Sigmoid colon (tissue), 3 donors: ENCODE measurements around the gene EPG5.

Source experiments
- CTCF ChIP-seq, 4 experiments: fragments of 450-650 bp in 3 of 4; fragments of 200-600 bp in 1 of 4; IDR thresholded peaks; one replicate each; pipeline ENCODE4 v1.5.1; 2016 to 2019; ENCODE audit warnings: antibody characterized with exemption in 4 of 4, mild to moderate bottlenecking in 3 of 4, moderate library complexity in 2 of 4
- POLR2A ChIP-seq, 2 donors: fragments of 450-650 bp; IDR thresholded peaks; one replicate each; pipeline ENCODE4 v1.6.1; 2016; ENCODE audit warnings: antibody characterized with exemption in 2 of 2, mild to moderate bottlenecking in 2 of 2, moderate library complexity in 2 of 2

DNA sequence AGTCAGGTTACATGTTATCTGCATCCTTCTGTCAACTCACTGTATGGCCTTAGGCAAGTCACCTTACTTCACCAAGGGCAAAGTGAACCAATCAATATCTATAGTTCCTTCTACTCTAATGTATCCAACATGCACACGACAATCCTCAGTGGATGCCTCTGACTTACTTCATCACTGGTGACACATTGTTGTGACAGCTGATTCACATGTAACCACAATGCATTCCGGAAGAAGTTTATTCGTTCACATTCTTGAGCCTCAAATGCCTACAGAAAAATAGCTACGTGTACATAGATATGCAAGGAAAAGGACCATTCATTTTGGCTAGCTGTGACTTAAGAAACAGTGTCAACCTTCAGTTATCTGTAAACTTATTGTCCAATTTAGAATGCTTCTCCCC, 26.3 kb upstream of the EPG5 start:
- TF ChIP-seq CTCF (IDR thresholded peaks at IDR 0.05): no peak
- no peak for TF ChIP-seq POLR2A (IDR thresholded peaks at IDR 0.05)
